Measurements from ENCODE around the gene VAMP1.

DNA sequence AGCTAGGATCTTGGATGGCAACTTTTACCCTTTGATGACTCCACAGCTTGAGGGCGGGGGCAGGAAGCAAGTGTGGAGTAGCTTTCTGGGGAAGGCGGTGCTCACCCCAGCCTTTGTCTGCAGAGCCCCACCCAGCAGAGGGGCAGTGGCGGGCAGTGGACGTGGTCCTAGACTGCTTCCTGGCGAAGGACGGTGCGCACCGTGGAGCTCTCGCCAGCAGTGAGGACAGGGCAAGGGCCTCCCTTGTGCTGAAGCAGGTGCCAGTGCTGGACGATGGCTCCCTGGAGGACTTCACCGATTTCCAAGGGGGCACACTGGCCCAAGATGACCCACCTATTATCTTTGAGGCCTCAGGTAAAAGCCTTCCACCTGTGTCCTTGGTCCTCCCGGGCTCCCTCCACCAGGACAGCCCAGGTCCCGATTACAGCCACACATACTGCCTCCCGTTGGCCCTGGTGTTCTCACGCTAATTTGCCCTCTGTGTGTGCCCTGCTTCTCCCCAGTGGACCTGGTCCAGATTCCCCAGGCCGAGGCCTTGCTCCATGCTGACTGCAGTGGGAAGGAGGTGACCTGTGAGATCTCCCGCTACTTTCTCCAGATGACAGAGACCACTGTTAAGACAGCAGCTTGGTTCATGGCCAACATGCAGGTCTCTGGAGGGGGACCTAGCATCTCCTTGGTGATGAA lies 17.4 kb downstream of the VAMP1 start:
- TF ChIP-seq, protein P1, sequence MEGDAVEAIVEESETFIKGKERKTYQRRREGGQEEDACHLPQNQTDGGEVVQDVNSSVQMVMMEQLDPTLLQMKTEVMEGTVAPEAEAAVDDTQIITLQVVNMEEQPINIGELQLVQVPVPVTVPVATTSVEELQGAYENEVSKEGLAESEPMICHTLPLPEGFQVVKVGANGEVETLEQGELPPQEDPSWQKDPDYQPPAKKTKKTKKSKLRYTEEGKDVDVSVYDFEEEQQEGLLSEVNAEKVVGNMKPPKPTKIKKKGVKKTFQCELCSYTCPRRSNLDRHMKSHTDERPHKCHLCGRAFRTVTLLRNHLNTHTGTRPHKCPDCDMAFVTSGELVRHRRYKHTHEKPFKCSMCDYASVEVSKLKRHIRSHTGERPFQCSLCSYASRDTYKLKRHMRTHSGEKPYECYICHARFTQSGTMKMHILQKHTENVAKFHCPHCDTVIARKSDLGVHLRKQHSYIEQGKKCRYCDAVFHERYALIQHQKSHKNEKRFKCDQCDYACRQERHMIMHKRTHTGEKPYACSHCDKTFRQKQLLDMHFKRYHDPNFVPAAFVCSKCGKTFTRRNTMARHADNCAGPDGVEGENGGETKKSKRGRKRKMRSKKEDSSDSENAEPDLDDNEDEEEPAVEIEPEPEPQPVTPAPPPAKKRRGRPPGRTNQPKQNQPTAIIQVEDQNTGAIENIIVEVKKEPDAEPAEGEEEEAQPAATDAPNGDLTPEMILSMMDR (IDR thresholded peaks at IDR 0.05; ENCODE audit: low read depth, low read length, poor library complexity, severe bottlenecking), result no peak
- no peak for TF ChIP-seq EZH2phosphoT487 (IDR thresholded peaks at IDR 0.05; ENCODE audit: borderline replicate concordance, low read length)
